Neural cell (in vitro differentiated cells): ENCODE measurements around the gene PISD.

ENCODE experiments used
- EP300 ChIP-seq: fragments of 450-650 bp; conservative IDR thresholded peaks from 2 replicates; pipeline ENCODE4 v1.6.1; 2014; ENCODE audit warnings: antibody characterized with exemption, mild to moderate bottlenecking, moderate library complexity; ENCODE audit not compliant: poor library complexity, severe bottlenecking
- EZH2 ChIP-seq: fragments of 200-600, 300-800 bp; shearing (Covaris generic), sonication (generic); IDR thresholded peaks from 2 replicates; pipeline ENCODE4 v1.6.1; 2014; ENCODE audit warnings: antibody characterized with exemption, low read length, borderline replicate concordance, mild to moderate bottlenecking; ENCODE audit not compliant: insufficient read depth, poor library complexity, severe bottlenecking
- RAD21 ChIP-seq: fragments of 450-650 bp; conservative IDR thresholded peaks from 2 replicates; pipeline ENCODE4 v1.6.1; 2014; ENCODE audit warnings: antibody characterized with exemption, mild to moderate bottlenecking, moderate library complexity
- TAF1 ChIP-seq: IDR thresholded peaks from 2 replicates; pipeline ENCODE4 v1.6.1; 2012; ENCODE audit warnings: low read depth
- TF ChIP-seq, protein P1 (sequence below): fragments of 450-650 bp; IDR thresholded peaks from 2 replicates; pipeline ENCODE4 v1.5.1; 2014; ENCODE audit warnings: antibody characterized with exemption, mild to moderate bottlenecking, moderate library complexity; ENCODE audit not compliant: poor library complexity, severe bottlenecking
- TF ChIP-seq, protein P2 (sequence below): IDR thresholded peaks from 2 replicates; pipeline ENCODE4 v1.6.1; 2012; ENCODE audit warnings: borderline replicate concordance

DNA sequence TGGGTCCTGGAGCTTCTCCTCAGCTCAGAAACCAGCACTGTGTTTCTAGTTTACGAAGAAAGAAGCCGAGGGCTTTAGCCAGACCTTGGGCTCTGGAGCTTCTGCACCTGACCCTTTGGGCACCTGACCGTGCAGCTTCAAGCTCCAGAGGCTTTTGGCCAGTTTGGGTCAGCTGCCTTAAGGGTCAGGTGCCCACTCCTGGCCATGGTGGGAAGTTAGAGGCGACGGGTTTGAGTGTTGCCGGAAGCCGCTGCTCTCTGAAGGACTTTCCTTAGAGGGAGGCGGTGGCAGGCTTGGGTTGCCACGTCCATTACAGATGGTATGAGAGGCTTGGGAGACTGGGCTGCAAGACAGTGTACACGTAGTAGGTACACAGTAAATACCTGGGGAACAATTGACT lies 52.3 kb downstream of the PISD start:
- TF ChIP-seq RAD21 (no peak), EP300 (no peak), TAF1 (no peak), EZH2 (no peak)
- TF ChIP-seq, protein P1, sequence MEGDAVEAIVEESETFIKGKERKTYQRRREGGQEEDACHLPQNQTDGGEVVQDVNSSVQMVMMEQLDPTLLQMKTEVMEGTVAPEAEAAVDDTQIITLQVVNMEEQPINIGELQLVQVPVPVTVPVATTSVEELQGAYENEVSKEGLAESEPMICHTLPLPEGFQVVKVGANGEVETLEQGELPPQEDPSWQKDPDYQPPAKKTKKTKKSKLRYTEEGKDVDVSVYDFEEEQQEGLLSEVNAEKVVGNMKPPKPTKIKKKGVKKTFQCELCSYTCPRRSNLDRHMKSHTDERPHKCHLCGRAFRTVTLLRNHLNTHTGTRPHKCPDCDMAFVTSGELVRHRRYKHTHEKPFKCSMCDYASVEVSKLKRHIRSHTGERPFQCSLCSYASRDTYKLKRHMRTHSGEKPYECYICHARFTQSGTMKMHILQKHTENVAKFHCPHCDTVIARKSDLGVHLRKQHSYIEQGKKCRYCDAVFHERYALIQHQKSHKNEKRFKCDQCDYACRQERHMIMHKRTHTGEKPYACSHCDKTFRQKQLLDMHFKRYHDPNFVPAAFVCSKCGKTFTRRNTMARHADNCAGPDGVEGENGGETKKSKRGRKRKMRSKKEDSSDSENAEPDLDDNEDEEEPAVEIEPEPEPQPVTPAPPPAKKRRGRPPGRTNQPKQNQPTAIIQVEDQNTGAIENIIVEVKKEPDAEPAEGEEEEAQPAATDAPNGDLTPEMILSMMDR, result no peak
- TF ChIP-seq, protein P2, sequence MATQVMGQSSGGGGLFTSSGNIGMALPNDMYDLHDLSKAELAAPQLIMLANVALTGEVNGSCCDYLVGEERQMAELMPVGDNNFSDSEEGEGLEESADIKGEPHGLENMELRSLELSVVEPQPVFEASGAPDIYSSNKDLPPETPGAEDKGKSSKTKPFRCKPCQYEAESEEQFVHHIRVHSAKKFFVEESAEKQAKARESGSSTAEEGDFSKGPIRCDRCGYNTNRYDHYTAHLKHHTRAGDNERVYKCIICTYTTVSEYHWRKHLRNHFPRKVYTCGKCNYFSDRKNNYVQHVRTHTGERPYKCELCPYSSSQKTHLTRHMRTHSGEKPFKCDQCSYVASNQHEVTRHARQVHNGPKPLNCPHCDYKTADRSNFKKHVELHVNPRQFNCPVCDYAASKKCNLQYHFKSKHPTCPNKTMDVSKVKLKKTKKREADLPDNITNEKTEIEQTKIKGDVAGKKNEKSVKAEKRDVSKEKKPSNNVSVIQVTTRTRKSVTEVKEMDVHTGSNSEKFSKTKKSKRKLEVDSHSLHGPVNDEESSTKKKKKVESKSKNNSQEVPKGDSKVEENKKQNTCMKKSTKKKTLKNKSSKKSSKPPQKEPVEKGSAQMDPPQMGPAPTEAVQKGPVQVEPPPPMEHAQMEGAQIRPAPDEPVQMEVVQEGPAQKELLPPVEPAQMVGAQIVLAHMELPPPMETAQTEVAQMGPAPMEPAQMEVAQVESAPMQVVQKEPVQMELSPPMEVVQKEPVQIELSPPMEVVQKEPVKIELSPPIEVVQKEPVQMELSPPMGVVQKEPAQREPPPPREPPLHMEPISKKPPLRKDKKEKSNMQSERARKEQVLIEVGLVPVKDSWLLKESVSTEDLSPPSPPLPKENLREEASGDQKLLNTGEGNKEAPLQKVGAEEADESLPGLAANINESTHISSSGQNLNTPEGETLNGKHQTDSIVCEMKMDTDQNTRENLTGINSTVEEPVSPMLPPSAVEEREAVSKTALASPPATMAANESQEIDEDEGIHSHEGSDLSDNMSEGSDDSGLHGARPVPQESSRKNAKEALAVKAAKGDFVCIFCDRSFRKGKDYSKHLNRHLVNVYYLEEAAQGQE, result no peak
